Mucosa of descending colon (tissue), 3 donors: Measurements from ENCODE around the gene KPNA1. TPM values are rescaled to one million over a fixed set of nuclear protein-coding genes. Genes with fewer than 3 reads are reported as not detected.
"Not testable (repeated sequence)": the region's sequence is repeated elsewhere in the genome, so short reads cannot be mapped to it uniquely, and the experiment has no call there.

Source experiments
- ATAC-seq: fragments of 200-7000 bp; cut with Tn5 transposase; one replicate; pipeline ENCODE4 v1.9.1; 2020; ENCODE audit warnings: mild to moderate bottlenecking, moderate library complexity
- DNase-seq, 3 donors: peaks; one replicate each; pipeline ENCODE4 v3.0.0-alpha.2; 2020
- H3K36me3 ChIP-seq: fragments of 200-600 bp; one replicate; pipeline ENCODE4 v1.8.0; 2021; ENCODE audit warnings: low read depth, mild to moderate bottlenecking
- H3K4me1 ChIP-seq: fragments of 200-600 bp; one replicate; pipeline ENCODE4 v1.8.0; 2021; ENCODE audit warnings: low read depth, mild to moderate bottlenecking
- H3K4me3 ChIP-seq: fragments of 200-600 bp; one replicate; pipeline ENCODE4 v1.8.0; 2021; ENCODE audit warnings: mild to moderate bottlenecking
- H3K9me3 ChIP-seq: fragments of 200-600 bp; one replicate; pipeline ENCODE4 v1.8.0; 2021; ENCODE audit warnings: mild to moderate bottlenecking
- CTCF ChIP-seq: fragments of 200-600 bp; IDR thresholded peaks from one replicate; pipeline ENCODE4 v1.8.0; 2022; ENCODE audit warnings: antibody characterized with exemption, mild to moderate bottlenecking
- intact Hi-C, 2 donors: fragments of 100-400 bp; cut with DNase I in 1 of 2; cut with micrococcal nuclease in 1 of 2; formaldehyde crosslinking; loops; one replicate each; pipeline versions ENCODE4 v1.11.0 to v1.11.1; 2022; cut with DNase I, micrococcal nuclease
- total RNA-seq, 3 donors: library from RNA; stranded (reverse); fragmentation: NEBNext Ultra II Directional in 2 of 3; extraction: Animal tissue kit (Norgen Biotek cat#: 25700) in 2 of 3; gene quantifications; one replicate each; pipeline versions ENCODE4 v1.2.1 to v1.2.4, GENCODE V29; 2021 to 2023
- donor health status: DM: no; HTN: no; CAD: no; lungs with moderate emphysema.
- donor health status: DM: no; HTN: no; CAD: no.
- donor health status: DM: no; HTN: yes; CAD: no.

The KPNA1 gene
- total RNA-seq, 3 donors from 2014 or later = 43.3 to 80.2 (median 48.8) TPM

- DNase-seq (no peak), ATAC-seq (no peak)
- Histone ChIP-seq H3K9me3 (no peaks in the 10 kb centered on the region), H3K36me3 (no peaks in the 10 kb centered on the region), H3K4me1 (no peaks in the 10 kb centered on the region), H3K4me3 (no peak overlapping the region)
- TF ChIP-seq CTCF = no peak
- intact Hi-C loops = no loop called here
Observed at GRCh38 chr3:122461806-122462205, 52.9 kb downstream of the KPNA1 start.

- Histone ChIP-seq H3K4me3 (no peak overlapping the region), H3K36me3 (no peaks in the 10 kb centered on the region), H3K4me1 (no peaks in the 10 kb centered on the region), H3K9me3 (no peaks in the 10 kb centered on the region)
- no peak for ATAC-seq
- DNase-seq = peak in 1 of 3 donors; percentile 34
- intact Hi-C loops = no loop called here
- no peak for TF ChIP-seq CTCF
Observed at GRCh38 chr3:122458992-122459391, 55.7 kb downstream of the KPNA1 start.

DNA sequence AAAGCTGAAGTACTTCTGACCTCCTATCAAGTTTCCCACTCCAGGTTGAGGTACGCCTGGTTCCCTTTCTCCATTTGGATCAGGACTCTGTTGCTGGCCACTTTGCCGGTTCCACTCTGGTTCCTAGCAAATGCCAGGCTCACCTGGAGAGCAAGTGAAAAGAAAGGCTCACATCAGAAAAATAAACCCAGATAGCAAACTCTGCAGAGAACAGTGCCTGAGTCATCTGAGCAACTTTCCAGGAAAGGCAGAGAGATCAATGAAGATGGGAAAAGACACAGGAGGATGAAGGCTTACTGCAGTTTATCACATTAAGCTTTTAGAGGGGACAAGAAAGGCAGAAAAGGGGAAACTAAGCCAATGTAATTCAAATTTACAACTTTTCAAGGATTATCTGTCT lies 57.0 kb downstream of the KPNA1 start:
- Histone ChIP-seq H3K36me3 (no peaks in the 10 kb centered on the region), H3K9me3 (no peaks in the 10 kb centered on the region), H3K4me1 (no peaks in the 10 kb centered on the region), H3K4me3 (no peak overlapping the region)
- DNase-seq = no peak
- intact Hi-C loops = no loop called here
- TF ChIP-seq CTCF = no peak
- ATAC-seq = no peak

GRCh38 chr3:122456074-122456473 lies 58.7 kb downstream of the KPNA1 start:
- Histone ChIP-seq H3K36me3 (no peaks in the 10 kb centered on the region), H3K4me3 (no peak overlapping the region), H3K4me1 (no peaks in the 10 kb centered on the region), H3K9me3 (no peaks in the 10 kb centered on the region)
- no peak for TF ChIP-seq CTCF
- ATAC-seq = no peak
- intact Hi-C loops = no loop called here
- no peak for DNase-seq

GRCh38 chr3:122451371-122451770 lies 63.4 kb downstream of the KPNA1 start:
- Histone ChIP-seq H3K9me3 (no peaks in the 10 kb centered on the region), H3K4me1 (no peaks in the 10 kb centered on the region), H3K4me3 (no peak overlapping the region), H3K36me3 (peaks cover 3% of the 10 kb centered on the region)
- ATAC-seq = no peak
- intact Hi-C loops = no loop called here
- DNase-seq = no peak
- TF ChIP-seq CTCF = no peak

DNA sequence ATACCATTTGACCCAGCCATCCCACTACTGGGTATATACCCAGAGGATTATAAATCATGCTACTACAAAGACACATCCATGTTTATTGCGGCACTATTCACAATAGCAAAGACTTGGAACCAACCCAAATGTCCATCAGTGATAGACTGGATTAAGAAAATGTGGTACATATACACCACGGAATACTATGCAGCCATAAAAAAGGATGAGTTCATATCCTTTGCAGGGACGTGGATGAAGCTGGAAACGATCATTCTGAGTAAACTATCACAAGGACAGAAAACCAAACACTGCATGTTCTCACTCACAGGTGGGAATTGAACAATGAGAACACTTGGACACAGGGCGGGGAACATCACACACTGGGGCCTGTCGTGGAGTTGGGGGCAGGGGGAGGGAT lies 66.5 kb downstream of the KPNA1 start:
- H3K4me3 ChIP-seq, H3K36me3 ChIP-seq, H3K4me1 ChIP-seq, ATAC-seq, DNase-seq, intact Hi-C loops, H3K9me3 ChIP-seq: not testable (repeated sequence)

DNA sequence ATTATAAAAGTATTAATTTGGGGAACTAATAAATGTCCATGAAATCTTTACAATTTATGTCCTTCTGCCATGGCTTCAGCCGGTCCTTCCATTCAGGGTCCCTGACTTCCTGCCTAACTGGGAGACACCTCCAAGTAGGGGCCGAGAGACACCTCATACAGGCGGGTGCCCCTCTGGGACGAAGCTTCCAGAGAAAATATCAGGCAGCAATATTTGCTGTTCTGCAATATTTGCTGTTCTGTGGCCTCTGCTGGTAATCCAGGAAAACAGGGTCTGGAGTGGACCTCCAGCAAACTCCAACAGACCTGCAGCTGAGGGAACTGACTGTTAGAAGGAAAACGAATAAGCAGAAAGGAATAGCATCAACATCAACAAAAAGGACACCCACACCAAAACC lies 70.2 kb downstream of the KPNA1 start:
- H3K36me3 ChIP-seq, intact Hi-C loops, DNase-seq, H3K9me3 ChIP-seq, H3K4me3 ChIP-seq, ATAC-seq, H3K4me1 ChIP-seq: not testable (repeated sequence)

DNA sequence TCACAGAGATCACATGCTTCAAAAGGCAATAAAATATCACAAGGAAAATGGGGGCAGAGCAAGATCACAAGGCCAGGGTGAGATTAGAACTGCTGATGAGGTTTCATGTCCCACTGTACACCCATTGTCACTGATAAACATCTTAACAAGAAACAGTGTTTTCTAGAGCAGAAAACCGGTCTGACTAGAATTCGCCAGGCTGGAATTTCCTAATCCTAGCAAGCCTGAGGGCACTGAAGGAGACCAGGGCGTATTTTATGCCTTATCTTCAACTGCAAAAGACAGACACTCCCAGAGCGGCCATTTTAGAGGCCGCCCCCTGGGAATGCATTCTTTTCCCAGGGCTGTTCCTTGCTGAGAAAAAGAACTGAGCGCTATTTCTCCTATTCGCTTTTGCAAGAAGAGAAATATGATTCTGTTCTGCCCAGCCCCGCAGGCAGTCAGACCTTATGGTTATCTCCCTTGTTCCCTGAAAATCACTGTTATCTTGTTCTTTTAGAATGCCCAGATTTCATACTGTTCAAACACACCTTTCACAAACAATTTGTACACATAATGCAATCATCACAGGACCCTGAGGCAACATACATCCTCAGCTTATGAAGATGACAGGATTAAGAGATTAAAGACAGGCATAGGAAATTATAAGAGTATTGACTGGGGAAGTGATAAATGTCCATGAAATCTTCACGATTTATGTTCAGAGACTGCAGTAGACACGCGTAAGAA lies 70.8 kb downstream of the KPNA1 start:
- intact Hi-C loops, H3K36me3 ChIP-seq, H3K4me3 ChIP-seq, H3K9me3 ChIP-seq, ATAC-seq, DNase-seq, H3K4me1 ChIP-seq: not testable (repeated sequence)
